HCT116 (cell line): Measurements from ENCODE around the gene NDE1. TPM values are rescaled to one million over a fixed set of nuclear protein-coding genes. Genes with fewer than 3 reads are reported as not detected.

Experiments used
- ATAC-seq: fragments of 200-7000 bp; cut with Tn5 transposase; 2 replicates; pipeline ENCODE4 v1.9.1; 2020; ENCODE audit warnings: mild to moderate bottlenecking, moderate library complexity
- BruUV-seq: library from RNA; stranded (reverse); fragments of 400-500 nt; replicated peaks from 2 replicates; lab custom pipeline; 2021; lab: Mats Ljungman, UMichigan
- CTCF ChIA-PET: fragments of 300-600 bp; sonication (Branson Sonifier 250); formaldehyde crosslinking; loops from one replicate; lab custom pipeline; 2021; ENCODE audit warnings: antibody characterized with exemption; lab: Charles Lee
- POLR2A ChIA-PET: fragments of 300-600, 350-600 bp; sonication (Branson Sonifier 250); formaldehyde crosslinking; loops from one replicate; lab custom pipeline; 2021; ENCODE audit warnings: antibody characterized with exemption; lab: Charles Lee
- RAD21 ChIA-PET, 2 experiments: fragments of 300-600 bp; sonication (Branson Sonifier 250); formaldehyde crosslinking; loops; one replicate each; lab custom pipeline; 2023; ENCODE audit warnings: low total read pairs in 2 of 2; ENCODE audit not compliant: uncharacterized antibody in 2 of 2, unreplicated experiment in 2 of 2, low non-redundant PET in 1 of 2; lab: Charles Lee
- DNase-seq: peaks from one replicate; pipeline ENCODE4 v3.0.0-alpha.2; 2010; ENCODE audit warnings: low read depth, low spot score
- H2AFZ ChIP-seq: fragments of 200-600 bp; shearing (Covaris generic), sonication (generic); 2 replicates; pipeline ENCODE4 v1.6.1; 2017; ENCODE audit warnings: low read depth, mixed run types, mixed read lengths, antibody characterized with exemption, low read length; ENCODE audit not compliant: poor library complexity, severe bottlenecking
- H3K27ac ChIP-seq: 2 replicates; pipeline ENCODE4 v1.5.1; 2012; ENCODE audit warnings: low read depth, low read length
- H3K27me3 ChIP-seq: fragments of 200-600 bp; sonication (generic); 2 replicates; pipeline ENCODE4 v1.6.1; 2016; ENCODE audit warnings: mixed run types, low read length, mixed read lengths; ENCODE audit not compliant: insufficient read depth
- H3K36me3 ChIP-seq, 2 experiments: fragments of 200-500 bp in 1 of 2; fragments of 200-600 bp in 1 of 2; sonication (Bioruptor generic) in 1 of 2; sonication (generic) in 1 of 2; 2 replicates each; pipeline versions ENCODE4 v1.5.1 to v1.6.1; 2014 to 2016; ENCODE audit warnings: low read length in 2 of 2, inconsistent platforms in 1 of 2, mixed read lengths in 1 of 2, mixed run types in 1 of 2; ENCODE audit not compliant: insufficient read depth in 2 of 2, control insufficient read depth in 1 of 2
- H3K4me1 ChIP-seq, 2 experiments: fragments of 200-600 bp in 1 of 2; sonication (generic) in 1 of 2; 2 replicates each; pipeline versions ENCODE4 v1.5.1 to v1.6.1; 2012 to 2017; ENCODE audit warnings: low read length in 2 of 2, inconsistent platforms in 1 of 2, mild to moderate bottlenecking in 1 of 2, mixed read lengths in 1 of 2, mixed run types in 1 of 2, moderate library complexity in 1 of 2; ENCODE audit not compliant: insufficient read depth in 2 of 2, control insufficient read depth in 1 of 2
- H3K4me2 ChIP-seq: fragments of 200-600 bp; sonication (generic); 2 replicates; pipeline ENCODE4 v1.6.1; 2017; ENCODE audit warnings: mixed run types, low read length, mixed read lengths
- H3K4me3 ChIP-seq, 2 experiments: fragments of 200-600 bp in 1 of 2; sonication (generic) in 1 of 2; replicated peaks in 1 of 2; 2 replicates each; pipeline ENCODE4 v1.5.1; 2011 to 2016; ENCODE audit warnings: low read length in 2 of 2, control low read depth in 1 of 2, low read depth in 1 of 2, mild to moderate bottlenecking in 1 of 2, mixed read lengths in 1 of 2, mixed run types in 1 of 2
- H3K79me2 ChIP-seq: fragments of 200-600 bp; sonication (generic); 2 replicates; pipeline ENCODE4 v1.6.1; 2017; ENCODE audit warnings: mild to moderate bottlenecking, mixed run types, low read length, moderate library complexity, mixed read lengths; ENCODE audit not compliant: insufficient read depth
- H3K9ac ChIP-seq: fragments of 200-600 bp; sonication (generic); 2 replicates; pipeline ENCODE4 v1.6.1; 2016; ENCODE audit warnings: low read length, mixed read lengths
- H3K9me2 ChIP-seq: fragments of 200-600 bp; sonication (generic), shearing (Covaris generic); 2 replicates; pipeline ENCODE4 v1.6.1; 2017; ENCODE audit warnings: mixed run types, mild to moderate bottlenecking, moderate library complexity; ENCODE audit not compliant: insufficient read depth
- H3K9me3 ChIP-seq, 2 experiments: fragments of 200-500 bp in 1 of 2; fragments of 200-600 bp in 1 of 2; sonication (Bioruptor generic) in 1 of 2; sonication (generic) in 1 of 2; 2 replicates each; pipeline ENCODE4 v1.6.1; 2014 to 2017; ENCODE audit warnings: low read length in 2 of 2, mixed read lengths in 2 of 2, inconsistent platforms in 1 of 2, low read depth in 1 of 2, mild to moderate bottlenecking in 1 of 2, mixed run types in 1 of 2, moderate library complexity in 1 of 2; ENCODE audit not compliant: control insufficient read depth in 1 of 2, insufficient read depth in 1 of 2
- H4K20me1 ChIP-seq: fragments of 200-600 bp; sonication (generic), shearing (Covaris generic); 2 replicates; pipeline ENCODE4 v1.6.1; 2017; ENCODE audit warnings: mixed run types, mild to moderate bottlenecking, moderate library complexity; ENCODE audit not compliant: insufficient read depth
- ATF3 ChIP-seq: IDR thresholded peaks from 2 replicates; pipeline ENCODE4 v1.6.1; 2012
- CEBPB ChIP-seq: IDR thresholded peaks from 2 replicates; pipeline ENCODE4 v1.6.1; 2012; ENCODE audit warnings: low read depth
- EGR1 ChIP-seq: IDR thresholded peaks from 2 replicates; pipeline ENCODE4 v1.6.1; 2012; ENCODE audit warnings: low read depth
- EZH2 ChIP-seq: fragments of 200-600 bp; sonication (generic); IDR thresholded peaks from 2 replicates; pipeline ENCODE4 v1.6.1; 2017; ENCODE audit warnings: antibody characterized with exemption, mixed run types
- EZH2phosphoT487 ChIP-seq: fragments of 200-600 bp; IDR thresholded peaks from 2 replicates; pipeline ENCODE4 v1.6.1; 2018; ENCODE audit warnings: antibody characterized with exemption, borderline replicate concordance
- JUND ChIP-seq: IDR thresholded peaks from 2 replicates; pipeline ENCODE4 v1.6.1; 2012
- MAX ChIP-seq: IDR thresholded peaks from 2 replicates; pipeline ENCODE4 v1.6.1; 2012
- POLR2AphosphoS5 ChIP-seq: IDR thresholded peaks from 2 replicates; pipeline ENCODE4 v1.6.1; 2011; ENCODE audit warnings: mild to moderate bottlenecking, low read depth, low read length, moderate library complexity
- REST ChIP-seq: IDR thresholded peaks from 2 replicates; pipeline ENCODE4 v1.6.1; 2012; ENCODE audit warnings: low read depth
- SIN3A ChIP-seq: IDR thresholded peaks from 2 replicates; pipeline ENCODE4 v1.6.1; 2012; ENCODE audit warnings: low read depth
- SP1 ChIP-seq: IDR thresholded peaks from 2 replicates; pipeline ENCODE4 v1.6.1; 2012; ENCODE audit warnings: low read depth
- SRF ChIP-seq: IDR thresholded peaks from 2 replicates; pipeline ENCODE4 v1.6.1; 2012; ENCODE audit warnings: low read depth
- TCF7L2 ChIP-seq: IDR thresholded peaks from 2 replicates; pipeline ENCODE4 v1.7.0; 2011; ENCODE audit warnings: borderline replicate concordance, inconsistent platforms; ENCODE audit not compliant: insufficient read depth, insufficient read length; ENCODE audit errors: extremely low read depth
- YY1 ChIP-seq: IDR thresholded peaks from 2 replicates; pipeline ENCODE4 v1.6.1; 2011; ENCODE audit warnings: low read length, low read depth, moderate library complexity, mild to moderate bottlenecking; ENCODE audit not compliant: insufficient replicate concordance; ENCODE audit errors: extremely low read depth
- ZBTB33 ChIP-seq: IDR thresholded peaks from 2 replicates; pipeline ENCODE4 v1.6.1; 2011; ENCODE audit warnings: mild to moderate bottlenecking, low read length, moderate library complexity; ENCODE audit not compliant: insufficient replicate concordance; ENCODE audit errors: extremely low read depth
- intact Hi-C: fragments of 100-400 bp; cut with micrococcal nuclease; formaldehyde crosslinking; loops from 2 replicates; pipeline ENCODE4 v1.10.0; 2022
- total RNA-seq: library from RNA; stranded (reverse); gene quantifications from one replicate; pipeline ENCODE4 v1.2.1, GENCODE V29; 2021; ENCODE audit not compliant: unreplicated experiment

Gene NDE1
- total RNA-seq, 1 experiment from 2014 or later: 103 TPM

GRCh38 chr16:15636392-15636873 lies 13.6 kb upstream of the NDE1 start:
- H3K9me3 ChIP-seq: no peaks in the 10 kb centered on the region
- DNase-seq: no peak
- TF ChIP-seq SIN3A: no peak
- TF ChIP-seq EGR1: no peak
- TF ChIP-seq SP1: no peak
- TF ChIP-seq ZBTB33: no peak
- TF ChIP-seq ATF3: no peak
- TF ChIP-seq EZH2: no peak
- no peak for TF ChIP-seq TCF7L2
- no peak for TF ChIP-seq JUND
- TF ChIP-seq MAX: no peak
- no peak for TF ChIP-seq YY1
- TF ChIP-seq CEBPB: no peak
- TF ChIP-seq REST: no peak
- TF ChIP-seq EZH2phosphoT487: no peak
- TF ChIP-seq POLR2AphosphoS5: no peak
- TF ChIP-seq SRF: no peak
- H3K27ac ChIP-seq: no peak overlapping the region
- CTCF ChIA-PET: no interaction called here
- peaks cover under 1 to 4% of the 10 kb centered on the region in 2 experiments; a peak in 3 of 4 replicates for H3K4me1 ChIP-seq
- H3K27me3 ChIP-seq: no peaks in the 10 kb centered on the region
- RAD21 ChIA-PET: no interaction called here
- H3K79me2 ChIP-seq: peaks cover 18% of the 10 kb centered on the region
- intact Hi-C loops: no loop called here
- no peaks in the 10 kb centered on the region for H3K9me2 ChIP-seq
- ATAC-seq: no peak
- no peak overlapping the region for H3K9ac ChIP-seq
- H4K20me1 ChIP-seq: no peaks in the 10 kb centered on the region
- H3K4me3 ChIP-seq: no peak overlapping the region
- BruUV-seq: no TSS peak
- no peak overlapping the region for H2AFZ ChIP-seq
- POLR2A ChIA-PET: no interaction called here
- peaks cover 28 to 53% of the 10 kb centered on the region in 2 experiments for H3K36me3 ChIP-seq
- no peak overlapping the region for H3K4me2 ChIP-seq
